Measurements from ENCODE around the gene C20orf141.

DNA sequence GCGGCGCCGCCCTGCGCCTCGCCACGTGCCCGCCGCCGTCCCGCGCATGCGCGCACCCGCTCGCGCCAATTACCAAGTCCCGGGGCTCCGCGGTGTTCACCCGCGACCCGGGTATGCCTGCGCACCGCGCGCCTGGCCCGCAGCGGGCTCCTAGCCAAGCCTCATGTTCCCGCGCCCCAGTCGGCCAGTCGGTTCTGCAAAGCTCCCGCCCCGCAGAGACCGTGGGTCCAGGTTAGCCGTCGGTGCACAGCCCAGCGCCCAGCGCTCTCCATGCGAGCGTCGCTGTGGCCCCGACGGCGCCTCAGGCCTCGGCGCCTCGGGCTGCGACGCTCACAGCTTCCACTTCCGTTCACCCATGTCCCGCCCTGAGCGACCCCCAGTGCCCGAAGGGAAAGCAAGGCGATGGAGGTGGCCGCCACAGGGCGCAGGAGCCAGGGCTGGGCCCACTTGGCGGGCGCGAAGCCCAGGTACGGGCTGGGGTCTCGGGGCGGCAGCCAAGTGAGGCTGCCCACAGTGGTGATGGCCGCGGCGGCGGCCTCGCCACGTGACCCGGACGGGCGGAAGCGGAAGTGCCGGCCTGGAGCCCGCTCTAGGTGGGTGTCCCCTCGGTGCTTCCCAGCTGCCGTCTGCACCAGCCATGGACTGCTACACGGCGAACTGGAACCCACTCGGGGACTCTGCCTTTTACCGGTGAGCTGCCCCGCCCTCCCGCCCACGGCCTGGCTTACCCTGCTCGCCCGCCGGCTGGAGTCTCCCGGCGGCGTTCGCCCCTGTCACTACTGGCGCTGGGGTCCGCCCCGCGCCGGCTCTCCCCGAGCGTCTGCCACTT lies 25.6 kb downstream of the C20orf141 start, which contains the start of the genes PCED1A and VPS16:
- TF ChIP-seq, protein P1, sequence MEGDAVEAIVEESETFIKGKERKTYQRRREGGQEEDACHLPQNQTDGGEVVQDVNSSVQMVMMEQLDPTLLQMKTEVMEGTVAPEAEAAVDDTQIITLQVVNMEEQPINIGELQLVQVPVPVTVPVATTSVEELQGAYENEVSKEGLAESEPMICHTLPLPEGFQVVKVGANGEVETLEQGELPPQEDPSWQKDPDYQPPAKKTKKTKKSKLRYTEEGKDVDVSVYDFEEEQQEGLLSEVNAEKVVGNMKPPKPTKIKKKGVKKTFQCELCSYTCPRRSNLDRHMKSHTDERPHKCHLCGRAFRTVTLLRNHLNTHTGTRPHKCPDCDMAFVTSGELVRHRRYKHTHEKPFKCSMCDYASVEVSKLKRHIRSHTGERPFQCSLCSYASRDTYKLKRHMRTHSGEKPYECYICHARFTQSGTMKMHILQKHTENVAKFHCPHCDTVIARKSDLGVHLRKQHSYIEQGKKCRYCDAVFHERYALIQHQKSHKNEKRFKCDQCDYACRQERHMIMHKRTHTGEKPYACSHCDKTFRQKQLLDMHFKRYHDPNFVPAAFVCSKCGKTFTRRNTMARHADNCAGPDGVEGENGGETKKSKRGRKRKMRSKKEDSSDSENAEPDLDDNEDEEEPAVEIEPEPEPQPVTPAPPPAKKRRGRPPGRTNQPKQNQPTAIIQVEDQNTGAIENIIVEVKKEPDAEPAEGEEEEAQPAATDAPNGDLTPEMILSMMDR (IDR thresholded peaks at IDR 0.05), result no peak
- TF ChIP-seq POLR2AphosphoS5 (IDR thresholded peaks at IDR 0.05), result peak; percentile 81
